K562 (cell line): ENCODE results near the gene LIPF. TPM values are rescaled to one million over a fixed set of nuclear protein-coding genes. Genes with fewer than 3 reads are reported as not detected.
"Not testable (repeated sequence)": the region's sequence is repeated elsewhere in the genome, so short reads cannot be mapped to it uniquely, and the experiment has no call there.

Experiments
- ATAC-seq: fragments of 200-7000 bp; cut with Tn5 transposase; 3 replicates; pipeline ENCODE4 v1.9.1; 2020; ENCODE audit warnings: moderate library complexity
- BruUV-seq: library from RNA; stranded (reverse); fragments of 400-500 nt; replicated peaks from 2 replicates; lab custom pipeline; 2021; lab: Mats Ljungman, UMichigan
- CTCF ChIA-PET: fragments of 300-600 bp; formaldehyde crosslinking; extraction: SDS; loops from one replicate; lab custom pipeline; 2021; ENCODE audit warnings: low intra/inter-chr PET ratio; lab: Yijun Ruan, JAX
- POLR2A ChIA-PET: fragments of 300-600, 350-650 bp; sonication (Branson Sonifier 250); formaldehyde crosslinking; extraction: SDS; loops from one replicate; lab custom pipeline; 2021; ENCODE audit warnings: antibody characterized with exemption, inconsistent platforms; lab: Yijun Ruan, JAX
- DNase-seq, 4 experiments: peaks; one replicate each; pipeline versions ENCODE4 v3.0.0 to v3.0.0-alpha.2; 2011 to 2018; ENCODE audit warnings: low spot score in 3 of 4, mixed read lengths in 3 of 4; ENCODE audit errors: extremely low read depth in 1 of 4
- FAIRE-seq: peaks from 2 replicates; lab custom pipeline; 2011; peaks lifted over from hg19 to GRCh38; lab: Jason Lieb, UNC
- H2AFZ ChIP-seq: 2 replicates; pipeline ENCODE4 v1.6.0; 2011; ENCODE audit warnings: low read depth, low read length, control low read depth, inconsistent platforms
- H3K27ac ChIP-seq: fragments of 200-600 bp; 3 replicates; pipeline ENCODE4 v1.8.0; 2011; ENCODE audit warnings: low read depth, mild to moderate bottlenecking, control low read depth, inconsistent platforms, low read length, moderate library complexity, mixed read lengths; ENCODE audit errors: extremely low read depth
- H3K27me3 ChIP-seq, 2 experiments: fragments of 300-600 bp in 1 of 2; 2 replicates in 1 of 2; 3 replicates in 1 of 2; pipeline versions ENCODE4 v1.6.0 to v1.8.0; 2011; ENCODE audit warnings: inconsistent platforms in 2 of 2, low read length in 2 of 2, mild to moderate bottlenecking in 1 of 2, mixed read lengths in 1 of 2, moderate library complexity in 1 of 2; ENCODE audit not compliant: control insufficient read depth in 2 of 2, insufficient read depth in 2 of 2
- H3K36me3 ChIP-seq: fragments of 300-600 bp; 3 replicates; pipeline ENCODE4 v1.8.0; 2011; ENCODE audit warnings: mild to moderate bottlenecking, low read length, inconsistent platforms; ENCODE audit not compliant: control insufficient read depth, insufficient read depth
- H3K4me1 ChIP-seq, 2 experiments: fragments of 200-600 bp in 1 of 2; replicated peaks in 1 of 2; 2 replicates in 1 of 2; 3 replicates in 1 of 2; pipeline versions ENCODE4 v1.5.1 to v1.8.0; 2011; ENCODE audit warnings: inconsistent platforms in 2 of 2, low read length in 2 of 2, mild to moderate bottlenecking in 1 of 2, mixed read lengths in 1 of 2, moderate library complexity in 1 of 2; ENCODE audit not compliant: control insufficient read depth in 2 of 2, insufficient read depth in 2 of 2
- H3K4me2 ChIP-seq: 2 replicates; pipeline ENCODE4 v1.6.1; 2011; ENCODE audit warnings: low read length, control low read depth, inconsistent platforms, mixed read lengths; ENCODE audit not compliant: insufficient read depth
- H3K4me3 ChIP-seq: fragments of 200-600 bp; sonication (generic), shearing (Covaris generic); 2 replicates; pipeline ENCODE4 v1.5.1; 2016; ENCODE audit warnings: control low read depth, inconsistent platforms
- H3K79me2 ChIP-seq: fragments of 200-600 bp; 3 replicates; pipeline ENCODE4 v1.8.0; 2011; ENCODE audit warnings: low read length, inconsistent platforms; ENCODE audit not compliant: control insufficient read depth, insufficient read depth
- H3K9ac ChIP-seq, 2 experiments: 2 replicates each; pipeline versions ENCODE4 v1.6.0 to v1.6.1; 2011; ENCODE audit warnings: low read depth in 2 of 2, low read length in 2 of 2, control low read depth in 1 of 2, inconsistent platforms in 1 of 2, mild to moderate bottlenecking in 1 of 2, mixed read lengths in 1 of 2; ENCODE audit not compliant: insufficient read depth in 1 of 2
- H3K9me1 ChIP-seq: one replicate; pipeline ENCODE4 v1.6.0; 2011; ENCODE audit warnings: inconsistent platforms, mild to moderate bottlenecking, low read length, moderate library complexity; ENCODE audit not compliant: control insufficient read depth, insufficient read depth
- H3K9me3 ChIP-seq: replicated peaks from 2 replicates; pipeline ENCODE4 v1.5.1; 2011; ENCODE audit warnings: low read depth, low read length, inconsistent platforms; ENCODE audit not compliant: control insufficient read depth, insufficient read depth
- H4K20me1 ChIP-seq: replicated peaks from 2 replicates; pipeline ENCODE4 v1.6.1; 2011; ENCODE audit warnings: low read length, inconsistent platforms, mixed read lengths; ENCODE audit not compliant: control insufficient read depth, insufficient read depth
- GATAD2B ChIP-seq: fragments of 450-650 bp; IDR thresholded peaks from 2 replicates; pipeline ENCODE4 v1.6.1; 2017; ENCODE audit warnings: mild to moderate bottlenecking, borderline replicate concordance
- NONO ChIP-seq, 2 experiments: fragments of 200-400 bp in 1 of 2; fragments of 450-650 bp in 1 of 2; formaldehyde crosslinking in 1 of 2; IDR thresholded peaks; 2 replicates each; pipeline ENCODE4 v1.6.1; 2017; ENCODE audit warnings: low read depth in 2 of 2, mild to moderate bottlenecking in 2 of 2, moderate library complexity in 2 of 2, low read length in 1 of 2
- PHF20 ChIP-seq: fragments of 450-650 bp; IDR thresholded peaks from 2 replicates; pipeline ENCODE4 v1.6.1; 2018; ENCODE audit not compliant: partially characterized antibody
- PURB ChIP-seq: sonication (generic); formaldehyde crosslinking; IDR thresholded peaks from 2 replicates; pipeline ENCODE4 v1.9.0; 2021; ENCODE audit warnings: low read depth, mild to moderate bottlenecking, missing genetic modification reagents
- ZBTB7A ChIP-seq: IDR thresholded peaks from 2 replicates; pipeline ENCODE4 v1.6.1; 2011; ENCODE audit warnings: low read depth, mild to moderate bottlenecking, low read length, moderate library complexity, borderline replicate concordance; ENCODE audit not compliant: control insufficient read depth
- ZNF146 ChIP-seq: IDR thresholded peaks from one replicate; pipeline ENCODE4 v1.6.1; 2018; ENCODE audit warnings: missing compliant biosample characterization; ENCODE audit not compliant: unreplicated experiment
- ZNF785 ChIP-seq: fragments of 250-450 bp; sonication (Bioruptor Pico); IDR thresholded peaks from 2 replicates; pipeline ENCODE4 v1.4.0; 2020; ENCODE audit warnings: mild to moderate bottlenecking
- WGBS: fragments of 100-300 bp; shearing (Covaris generic); methylation state at CpG from one replicate; pipeline ENCODE4 v1.1.6; 2016; ENCODE audit warnings: low coverage, mixed read lengths; ENCODE audit not compliant: insufficient coverage; ENCODE audit errors: missing lambda C conversion rate; 5-methylcytosine and 5-hydroxymethylcytosine counted together
- in situ Hi-C: fragments of 300-500 bp; cut with MboI; formaldehyde crosslinking; loops from 4 replicates; pipeline ENCODE4 v1.15.0; 2018; ENCODE audit warnings: inconsistent platforms, mixed read lengths
- intact Hi-C: fragments of 100-400 bp; cut with micrococcal nuclease; formaldehyde crosslinking; loops from 2 replicates; pipeline ENCODE4 v1.14.2; 2022
- polyA plus RNA-seq, 8 experiments: library from polyadenylated mRNA; depleted of rRNA in 4 of 8; stranded (reverse) in 5 of 8; unstranded in 3 of 8; fragments of >200 nt; fragmentation: Nextera tagmentation in 2 of 8; fragmentation: Illumina TruSeq in 1 of 8; extraction: Ambion mirVana in 2 of 8; extraction: Trizol in 1 of 8; gene quantifications; 2 replicates each; pipeline versions ENCODE4 v1.2.1 to v1.2.3, GENCODE V29; 2011 to 2014; ENCODE audit warnings: inconsistent platforms in 1 of 8, missing spikeins in 1 of 8
- total RNA-seq, 7 experiments: library from RNA; depleted of rRNA in 6 of 7; stranded (reverse); fragments of >200 nt in 6 of 7; fragmentation: Illumina TruSeq in 2 of 7; extraction: Trizol in 2 of 7; gene quantifications; 2 replicates each; pipeline versions ENCODE4 v1.2.1 to v1.2.3, GENCODE V29; 2011 to 2021; ENCODE audit warnings: low replicate concordance in 1 of 7
- TF ChIP-seq, protein P1 (sequence below): fragments of 450-650 bp; formaldehyde crosslinking; IDR thresholded peaks from 2 replicates; pipeline ENCODE4 v1.4.0; 2020; ENCODE audit warnings: mild to moderate bottlenecking, moderate library complexity

LIPF gene
- total and polyA plus RNA-seq, 9 of the 15 experiments (the other 6 are each of a cell fraction or from before 2014, with no cell fraction given), result not detected

DNA sequence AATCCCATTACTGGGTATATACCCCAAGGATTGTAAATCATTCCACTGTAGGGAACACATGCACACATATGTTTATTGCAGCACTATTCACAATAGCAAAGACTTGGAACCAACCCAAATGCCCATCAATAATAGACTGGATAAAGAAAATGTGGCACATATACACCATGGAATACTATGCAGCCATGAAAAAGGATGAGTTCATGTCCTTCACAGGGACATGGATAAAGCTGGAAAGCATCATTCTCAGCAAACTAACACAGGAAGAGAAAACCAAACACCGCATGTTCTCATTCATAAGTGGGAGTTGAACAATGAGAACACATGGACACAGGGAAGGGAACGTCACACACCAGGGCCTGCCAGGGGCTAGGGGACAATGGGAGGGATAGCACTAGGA lies 1.1 kb upstream of the LIPF start:
- ATAC-seq, POLR2A ChIA-PET, in situ Hi-C loops, H3K79me2 ChIP-seq, H3K9ac ChIP-seq, intact Hi-C loops, CTCF ChIA-PET, BruUV-seq, H3K4me2 ChIP-seq, H3K4me1 ChIP-seq, H3K9me1 ChIP-seq, H3K9me3 ChIP-seq, H4K20me1 ChIP-seq, DNase-seq, H3K27me3 ChIP-seq, H3K27ac ChIP-seq, H3K4me3 ChIP-seq, FAIRE-seq, H3K36me3 ChIP-seq, H2AFZ ChIP-seq: not testable (repeated sequence)
- 0% methylated on average over 1 of the region's 2 CpGs for WGBS
- TF ChIP-seq ZNF146 (CRISPR knock-in tag), result peak; percentile 67

DNA sequence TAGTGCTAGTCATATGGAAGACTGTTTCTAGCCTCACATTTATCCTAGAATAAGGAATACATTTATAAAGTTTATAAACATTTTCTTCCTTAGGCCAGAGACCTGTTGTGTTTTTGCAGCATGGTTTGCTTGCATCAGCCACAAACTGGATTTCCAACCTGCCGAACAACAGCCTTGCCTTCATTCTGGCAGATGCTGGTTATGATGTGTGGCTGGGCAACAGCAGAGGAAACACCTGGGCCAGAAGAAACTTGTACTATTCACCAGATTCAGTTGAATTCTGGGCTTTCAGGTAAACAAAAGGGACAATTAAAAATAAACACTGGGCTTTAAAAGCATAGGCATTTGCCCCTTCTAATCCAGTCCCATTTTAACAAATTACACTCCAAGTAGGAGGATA lies 4.2 kb downstream of the LIPF start:
- TF ChIP-seq, protein P1, sequence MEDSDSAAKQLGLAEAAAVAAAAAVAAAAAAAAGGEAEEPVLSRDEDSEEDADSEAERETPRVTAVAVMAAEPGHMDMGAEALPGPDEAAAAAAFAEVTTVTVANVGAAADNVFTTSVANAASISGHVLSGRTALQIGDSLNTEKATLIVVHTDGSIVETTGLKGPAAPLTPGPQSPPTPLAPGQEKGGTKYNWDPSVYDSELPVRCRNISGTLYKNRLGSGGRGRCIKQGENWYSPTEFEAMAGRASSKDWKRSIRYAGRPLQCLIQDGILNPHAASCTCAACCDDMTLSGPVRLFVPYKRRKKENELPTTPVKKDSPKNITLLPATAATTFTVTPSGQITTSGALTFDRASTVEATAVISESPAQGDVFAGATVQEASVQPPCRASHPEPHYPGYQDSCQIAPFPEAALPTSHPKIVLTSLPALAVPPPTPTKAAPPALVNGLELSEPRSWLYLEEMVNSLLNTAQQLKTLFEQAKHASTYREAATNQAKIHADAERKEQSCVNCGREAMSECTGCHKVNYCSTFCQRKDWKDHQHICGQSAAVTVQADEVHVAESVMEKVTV (CRISPR knock-in tag), result no peak
- no peak for TF ChIP-seq NONO (IDR thresholded peaks at IDR 0.05; ENCODE audit: low read depth in 2 of 2, low read length in 1 of 2)
- no peak for TF ChIP-seq ZNF785 (CRISPR knock-in tag)
- no peak for TF ChIP-seq PHF20
- TF ChIP-seq GATAD2B, result no peak
- TF ChIP-seq ZBTB7A, result no peak
- no peak for TF ChIP-seq PURB (CRISPR knock-in tag)
- 0% methylated on average over 1 of the region's 1 CpG for WGBS
- ChIA-PET POLR2A (no interaction called here), CTCF (interaction anchor here (0.5 kb wide), 1 partner anchor 10 kb away, joined by 3 read pairs; no protein-coding TSS in a partner anchor)
- no peaks in the 10 kb centered on the region for H4K20me1 ChIP-seq
- no peak overlapping the region for H3K27ac ChIP-seq
- H3K36me3 ChIP-seq, result no peaks in the 10 kb centered on the region
- no peak for ATAC-seq
- no peaks in the 10 kb centered on the region for H3K9me3 ChIP-seq
- no peak overlapping the region for H2AFZ ChIP-seq
- in situ Hi-C loops (no loop called here), intact Hi-C loops (no loop called here)
- H3K79me2 ChIP-seq, result no peaks in the 10 kb centered on the region
- no peak overlapping the region for H3K4me2 ChIP-seq
- no peak for FAIRE-seq
- BruUV-seq, result no TSS peak
- H3K4me3 ChIP-seq, result no peak overlapping the region
- H3K9me1 ChIP-seq, result no peaks in the 10 kb centered on the region
- H3K27me3 ChIP-seq, result no peaks in the 10 kb centered on the region
- no peak for DNase-seq
- no peak overlapping the region for H3K9ac ChIP-seq
- H3K4me1 ChIP-seq, result no peaks in the 10 kb centered on the region
